Measurements from ENCODE around the gene CHGA. TPM values are rescaled to one million over a fixed set of nuclear protein-coding genes. Genes with fewer than 3 reads are reported as not detected.

The CHGA gene
- total RNA-seq, 2 experiments from 2014 or later, result not detected

- Mint-ChIP-seq H3K4me3 (no peak overlapping the region), H3K9me3 (ENCODE audit: insufficient read depth) (no peaks in the 10 kb centered on the region), H3K4me1 (ENCODE audit: low read depth) (peaks cover 1% of the 10 kb centered on the region), H3K27me3 (ENCODE audit: low read depth) (peaks cover 9% of the 10 kb centered on the region), H3K27ac (no peak overlapping the region), H3K36me3 (ENCODE audit: low read depth) (no peaks in the 10 kb centered on the region)
- ATAC-seq (no peak), DNase-seq (no peak)
- CTCF ChIA-PET, result no interaction called here
- POLR2A ChIA-PET, result no interaction called here
Observed at GRCh38 chr14:92927349-92928257, 4.7 kb downstream of the CHGA start.

DNA sequence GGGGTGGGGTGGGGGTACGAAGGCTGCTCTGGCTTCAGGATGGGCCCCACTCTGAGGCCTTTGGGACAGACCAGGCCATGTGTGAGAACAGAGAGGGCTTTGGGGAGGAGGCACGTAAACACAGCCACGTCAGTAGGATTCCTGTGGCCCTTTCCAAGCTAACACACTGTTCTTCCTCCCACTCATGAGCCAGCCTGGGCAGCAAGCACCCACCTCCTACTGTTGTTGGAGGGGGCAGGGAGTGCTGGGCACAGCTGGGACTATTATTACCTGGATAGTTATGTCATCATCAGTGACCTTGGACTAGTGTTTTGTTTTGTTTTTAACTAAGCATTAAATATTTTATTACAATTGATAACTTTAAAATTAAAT, 5.3 kb downstream of the CHGA start:
- H3K9me3 Mint-ChIP-seq (ENCODE audit: insufficient read depth), result no peaks in the 10 kb centered on the region
- CTCF ChIA-PET, result no interaction called here
- H3K4me3 Mint-ChIP-seq, result no peak overlapping the region
- no peak for DNase-seq
- POLR2A ChIA-PET, result no interaction called here
- no peaks in the 10 kb centered on the region for H3K4me1 Mint-ChIP-seq (ENCODE audit: low read depth)
- H3K27ac Mint-ChIP-seq, result no peak overlapping the region
- H3K36me3 Mint-ChIP-seq (ENCODE audit: low read depth), result no peaks in the 10 kb centered on the region
- ATAC-seq, result no peak
- peaks cover 7% of the 10 kb centered on the region for H3K27me3 Mint-ChIP-seq (ENCODE audit: low read depth)

GRCh38 chr14:92928961-92929688, 6.2 kb downstream of the CHGA start:
- Mint-ChIP-seq H3K27ac (no peak overlapping the region), H3K36me3 (ENCODE audit: low read depth) (no peaks in the 10 kb centered on the region), H3K9me3 (ENCODE audit: insufficient read depth) (no peaks in the 10 kb centered on the region), H3K4me1 (ENCODE audit: low read depth) (no peaks in the 10 kb centered on the region), H3K4me3 (no peak overlapping the region), H3K27me3 (ENCODE audit: low read depth) (peaks cover 7% of the 10 kb centered on the region)
- DNase-seq, result no peak
- no peak for ATAC-seq
- POLR2A ChIA-PET, result no interaction called here
- CTCF ChIA-PET, result no interaction called here

DNA sequence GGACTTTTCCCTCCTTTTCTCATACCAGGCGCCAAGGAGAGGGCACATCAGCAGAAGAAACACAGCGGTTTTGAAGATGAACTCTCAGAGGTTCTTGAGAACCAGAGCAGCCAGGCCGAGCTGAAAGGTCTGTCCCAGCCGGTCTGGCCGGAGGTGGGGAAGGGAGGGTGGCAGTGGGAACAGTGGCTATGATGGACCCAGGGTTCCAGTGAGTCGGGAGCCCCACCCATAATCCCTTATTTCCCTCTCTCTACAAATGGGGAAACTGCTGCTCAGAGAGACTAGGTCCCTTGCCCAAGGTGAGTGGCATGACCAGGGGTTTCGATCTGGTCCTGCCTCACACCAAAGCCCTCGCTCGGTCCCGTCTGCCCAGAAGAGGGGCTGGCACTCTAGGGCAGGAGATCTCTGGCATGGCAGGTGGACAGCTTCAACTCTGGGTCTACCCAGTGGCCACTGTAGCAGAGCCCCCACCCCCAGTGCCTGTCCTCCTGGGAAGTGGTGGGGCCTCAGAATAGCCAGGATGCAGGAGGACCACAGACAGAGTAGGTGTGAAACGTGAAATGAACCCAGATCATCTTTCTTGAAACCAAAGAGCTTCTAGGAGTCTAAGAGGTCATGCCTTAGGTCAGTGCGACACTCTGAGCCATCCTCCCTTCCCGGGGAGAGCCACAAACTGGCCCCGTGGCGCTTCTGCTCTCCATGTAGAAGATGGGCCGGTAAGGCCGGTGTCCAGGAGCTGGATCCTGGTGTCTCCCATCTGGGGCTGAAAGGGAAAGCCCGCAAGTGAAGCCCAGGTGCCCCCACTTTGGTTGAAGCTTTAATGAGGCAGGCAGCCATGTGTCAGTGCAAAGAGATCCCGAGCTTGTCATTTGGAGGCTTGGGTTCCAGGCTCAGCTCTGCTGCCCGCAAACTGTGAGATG, 7.0 kb downstream of the CHGA start:
- H3K4me1 Mint-ChIP-seq (ENCODE audit: low read depth), result no peaks in the 10 kb centered on the region
- peaks cover 3% of the 10 kb centered on the region for H3K27me3 Mint-ChIP-seq (ENCODE audit: low read depth)
- no peak for DNase-seq
- no peaks in the 10 kb centered on the region for H3K9me3 Mint-ChIP-seq (ENCODE audit: insufficient read depth)
- H3K27ac Mint-ChIP-seq, result no peak overlapping the region
- CTCF ChIA-PET, result no interaction called here
- POLR2A ChIA-PET, result no interaction called here
- ATAC-seq, result no peak
- H3K36me3 Mint-ChIP-seq (ENCODE audit: low read depth), result no peaks in the 10 kb centered on the region
- H3K4me3 Mint-ChIP-seq, result no peak overlapping the region

GRCh38 chr14:92930737-92931602, 8.0 kb downstream of the CHGA start:
- H3K9me3 Mint-ChIP-seq (ENCODE audit: insufficient read depth), result no peaks in the 10 kb centered on the region
- CTCF ChIA-PET, result no interaction called here
- no peak overlapping the region for H3K27ac Mint-ChIP-seq
- POLR2A ChIA-PET, result no interaction called here
- ATAC-seq (no peak), DNase-seq (no peak)
- no peaks in the 10 kb centered on the region for H3K4me1 Mint-ChIP-seq (ENCODE audit: low read depth)
- no peaks in the 10 kb centered on the region for H3K27me3 Mint-ChIP-seq (ENCODE audit: low read depth)
- H3K4me3 Mint-ChIP-seq, result no peak overlapping the region
- H3K36me3 Mint-ChIP-seq (ENCODE audit: low read depth), result no peaks in the 10 kb centered on the region

DNA sequence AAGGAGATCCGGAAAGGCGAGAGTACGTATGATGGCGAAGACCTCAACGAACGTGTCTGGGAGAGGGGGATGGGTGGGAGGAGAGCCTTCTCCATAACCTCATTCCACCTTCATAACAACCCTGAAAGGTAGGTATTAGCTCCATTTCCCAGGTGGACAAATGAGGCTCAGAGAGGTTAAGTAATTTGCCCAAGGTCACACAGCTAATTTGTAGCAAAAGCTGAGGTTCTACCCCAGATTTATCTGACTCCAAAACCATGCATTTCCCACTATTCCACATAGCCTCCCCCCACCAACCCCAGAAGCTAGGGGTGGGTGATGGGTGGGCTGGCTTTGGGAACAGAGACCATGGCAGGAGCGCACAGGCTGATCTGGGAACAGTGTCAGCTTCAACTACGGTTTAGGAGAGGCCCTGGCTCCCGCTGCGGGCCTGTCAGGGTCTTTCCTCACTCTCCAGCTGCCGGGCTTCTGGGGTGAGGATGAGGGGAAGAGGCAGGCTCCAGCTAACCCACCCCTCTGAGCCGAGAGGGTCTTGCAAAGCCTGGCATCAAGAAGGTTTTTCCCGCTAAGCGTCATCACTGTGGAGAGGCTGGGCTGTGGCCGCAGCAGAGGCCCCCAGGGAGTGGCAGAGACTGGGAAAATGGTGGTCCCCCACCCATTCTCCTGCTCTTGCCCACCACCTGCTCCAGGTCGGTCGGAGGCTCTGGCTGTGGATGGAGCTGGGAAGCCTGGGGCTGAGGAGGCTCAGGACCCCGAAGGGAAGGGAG, 8.9 kb downstream of the CHGA start:
- H3K36me3 Mint-ChIP-seq (ENCODE audit: low read depth), result peaks cover 1% of the 10 kb centered on the region
- no peak overlapping the region for H3K27ac Mint-ChIP-seq
- no peaks in the 10 kb centered on the region for H3K27me3 Mint-ChIP-seq (ENCODE audit: low read depth)
- DNase-seq, result no peak
- H3K4me1 Mint-ChIP-seq (ENCODE audit: low read depth), result no peaks in the 10 kb centered on the region
- ChIA-PET CTCF (no interaction called here), POLR2A (no interaction called here)
- no peak overlapping the region for H3K4me3 Mint-ChIP-seq
- no peak for ATAC-seq
- H3K9me3 Mint-ChIP-seq (ENCODE audit: insufficient read depth), result no peaks in the 10 kb centered on the region

DNA sequence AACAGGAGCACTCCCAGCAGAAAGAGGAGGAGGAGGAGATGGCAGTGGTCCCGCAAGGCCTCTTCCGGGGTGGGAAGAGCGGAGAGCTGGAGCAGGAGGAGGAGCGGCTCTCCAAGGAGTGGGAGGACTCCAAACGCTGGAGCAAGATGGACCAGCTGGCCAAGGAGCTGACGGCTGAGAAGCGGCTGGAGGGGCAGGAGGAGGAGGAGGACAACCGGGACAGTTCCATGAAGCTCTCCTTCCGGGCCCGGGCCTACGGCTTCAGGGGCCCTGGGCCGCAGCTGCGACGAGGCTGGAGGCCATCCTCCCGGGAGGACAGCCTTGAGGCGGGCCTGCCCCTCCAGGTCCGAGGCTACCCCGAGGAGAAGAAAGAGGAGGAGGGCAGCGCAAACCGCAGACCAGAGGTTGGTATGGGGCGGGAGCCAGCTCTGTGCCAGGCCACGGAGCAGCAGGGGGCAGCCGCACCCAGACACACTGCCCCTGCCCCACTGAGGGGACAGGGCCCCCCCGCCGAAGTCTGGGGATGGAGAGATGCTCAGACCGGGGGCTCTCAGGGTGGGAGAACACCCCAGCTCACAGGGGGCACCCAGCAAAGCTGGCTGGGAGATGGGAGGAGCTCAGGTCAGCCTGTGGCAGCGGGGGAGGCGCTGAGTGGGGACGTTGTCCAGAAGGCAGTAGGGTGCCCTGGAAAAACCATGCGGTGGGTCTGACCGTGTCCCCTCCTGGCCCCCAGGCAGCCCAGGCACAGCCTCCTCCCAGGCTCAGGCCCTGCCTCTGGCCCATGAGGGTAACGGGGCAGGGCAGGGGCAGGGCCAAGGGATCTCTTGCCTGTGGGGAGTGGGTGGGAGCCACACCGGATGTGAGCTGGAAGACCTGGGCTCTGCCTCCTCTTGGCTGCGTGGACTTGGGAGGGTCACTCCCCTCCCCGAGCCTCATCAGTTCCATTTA, 9.8 kb downstream of the CHGA start:
- H3K9me3 Mint-ChIP-seq (ENCODE audit: insufficient read depth), result no peaks in the 10 kb centered on the region
- no peaks in the 10 kb centered on the region for H3K27me3 Mint-ChIP-seq (ENCODE audit: low read depth)
- ChIA-PET POLR2A (no interaction called here), CTCF (no interaction called here)
- ATAC-seq (no peak), DNase-seq (no peak)
- no peaks in the 10 kb centered on the region for H3K4me1 Mint-ChIP-seq (ENCODE audit: low read depth)
- no peak overlapping the region for H3K27ac Mint-ChIP-seq
- H3K36me3 Mint-ChIP-seq (ENCODE audit: low read depth), result peaks cover 2% of the 10 kb centered on the region
- no peak overlapping the region for H3K4me3 Mint-ChIP-seq

- no peaks in the 10 kb centered on the region for H3K9me3 Mint-ChIP-seq (ENCODE audit: insufficient read depth)
- ATAC-seq (no peak), DNase-seq (no peak)
- no peaks in the 10 kb centered on the region for H3K27me3 Mint-ChIP-seq (ENCODE audit: low read depth)
- CTCF ChIA-PET, result no interaction called here
- no peaks in the 10 kb centered on the region for H3K4me1 Mint-ChIP-seq (ENCODE audit: low read depth)
- POLR2A ChIA-PET, result no interaction called here
- no peak overlapping the region for H3K4me3 Mint-ChIP-seq
- H3K36me3 Mint-ChIP-seq (ENCODE audit: low read depth), result peaks cover 2% of the 10 kb centered on the region
- H3K27ac Mint-ChIP-seq, result no peak overlapping the region
Observed at GRCh38 chr14:92933481-92933880, 10.5 kb downstream of the CHGA start.

DNA sequence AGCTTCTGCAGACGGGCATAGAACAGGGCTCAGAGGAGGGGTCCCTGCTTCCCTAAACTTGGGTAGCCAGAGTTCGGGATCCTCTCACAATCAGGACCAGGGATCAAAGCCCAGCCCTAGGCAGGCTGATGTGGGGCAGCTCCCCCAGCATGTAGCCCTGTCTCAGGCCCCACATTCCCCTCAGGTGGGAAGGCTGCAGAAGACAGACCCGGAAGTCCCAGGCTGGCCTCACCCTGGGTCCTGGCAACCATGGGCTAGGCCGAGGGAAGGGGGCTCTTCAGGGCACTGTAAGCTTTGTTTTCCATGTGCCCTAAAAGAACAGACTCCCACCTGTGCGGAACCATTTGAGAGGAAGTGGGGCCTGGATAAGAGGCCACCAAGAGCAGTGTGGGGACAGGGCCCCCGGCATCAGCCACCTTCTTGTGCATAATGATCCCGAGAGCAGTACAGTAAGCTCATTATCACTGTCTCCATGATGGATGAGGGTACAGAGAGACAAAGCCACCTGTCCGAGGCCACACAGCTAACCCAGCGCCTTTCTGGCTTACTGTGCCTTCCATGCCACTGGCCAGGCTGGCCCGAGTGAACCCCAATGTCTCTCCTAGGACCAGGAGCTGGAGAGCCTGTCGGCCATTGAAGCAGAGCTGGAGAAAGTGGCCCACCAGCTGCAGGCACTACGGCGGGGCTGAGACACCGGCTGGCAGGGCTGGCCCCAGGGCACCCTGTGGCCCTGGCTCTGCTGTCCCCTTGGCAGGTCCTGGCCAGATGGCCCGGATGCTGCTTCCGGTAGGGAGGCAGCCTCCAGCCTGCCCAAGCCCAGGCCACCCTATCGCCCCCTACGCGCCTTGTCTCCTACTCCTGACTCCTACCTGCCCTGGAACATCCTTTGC, 11.5 kb downstream of the CHGA start:
- no peak for DNase-seq
- H3K9me3 Mint-ChIP-seq (ENCODE audit: insufficient read depth), result no peaks in the 10 kb centered on the region
- H3K27ac Mint-ChIP-seq, result no peak overlapping the region
- ChIA-PET CTCF (no interaction called here), POLR2A (no interaction called here)
- H3K27me3 Mint-ChIP-seq (ENCODE audit: low read depth), result no peaks in the 10 kb centered on the region
- H3K4me3 Mint-ChIP-seq, result no peak overlapping the region
- peaks cover 2% of the 10 kb centered on the region for H3K36me3 Mint-ChIP-seq (ENCODE audit: low read depth)
- no peaks in the 10 kb centered on the region for H3K4me1 Mint-ChIP-seq (ENCODE audit: low read depth)
- no peak for ATAC-seq
